IPS-11a (cell line): ENCODE results near the gene OSBPL5.
"Not testable (repeated sequence)": the region's sequence is repeated elsewhere in the genome, so short reads cannot be mapped to it uniquely, and the experiment has no call there.

Source experiments
- H3K4me3 ChIP-seq: one replicate; pipeline ENCODE4 v1.5.1; 2013; ENCODE audit warnings: low read depth, low read length, control low read depth

The OSBPL5 gene

GRCh38 chr11:3182462-3182852 is 17.3 kb upstream of the OSBPL5 start:
- H3K4me3 ChIP-seq, result no peak overlapping the region

GRCh38 chr11:3181725-3182461 is 16.8 kb upstream of the OSBPL5 start:
- H3K4me3 ChIP-seq, result no peak overlapping the region

- no peak overlapping the region for H3K4me3 ChIP-seq
Observed at GRCh38 chr11:3180869-3181268, 15.8 kb upstream of the OSBPL5 start.

- H3K4me3 ChIP-seq, result no peak overlapping the region
Observed at GRCh38 chr11:3178349-3178748, 13.2 kb upstream of the OSBPL5 start.

GRCh38 chr11:3177931-3178330 is 12.8 kb upstream of the OSBPL5 start:
- no peak overlapping the region for H3K4me3 ChIP-seq

GRCh38 chr11:3176487-3176886 is 11.4 kb upstream of the OSBPL5 start:
- no peak overlapping the region for H3K4me3 ChIP-seq

GRCh38 chr11:3175194-3175593 is 10.1 kb upstream of the OSBPL5 start:
- H3K4me3 ChIP-seq, result no peak overlapping the region

GRCh38 chr11:3174387-3174786 is 9.3 kb upstream of the OSBPL5 start:
- no peak overlapping the region for H3K4me3 ChIP-seq

- H3K4me3 ChIP-seq, result no peak overlapping the region
Observed at GRCh38 chr11:3173795-3174194, 8.7 kb upstream of the OSBPL5 start.

GRCh38 chr11:3171931-3172560 is 6.9 kb upstream of the OSBPL5 start:
- H3K4me3 ChIP-seq, result no peak overlapping the region

- no peak overlapping the region for H3K4me3 ChIP-seq
Observed at GRCh38 chr11:3170756-3171650, 5.9 kb upstream of the OSBPL5 start.

- H3K4me3 ChIP-seq, result no peak overlapping the region
Observed at GRCh38 chr11:3170044-3170755, 5.1 kb upstream of the OSBPL5 start.

GRCh38 chr11:3169255-3170043 is 4.3 kb upstream of the OSBPL5 start:
- no peak overlapping the region for H3K4me3 ChIP-seq

GRCh38 chr11:3168742-3169254 is 3.7 kb upstream of the OSBPL5 start:
- H3K4me3 ChIP-seq, result not testable (repeated sequence)

GRCh38 chr11:3167143-3168119 is 2.3 kb upstream of the OSBPL5 start:
- no peak overlapping the region for H3K4me3 ChIP-seq

- no peak overlapping the region for H3K4me3 ChIP-seq
Observed at GRCh38 chr11:3166268-3167142, 1.4 kb upstream of the OSBPL5 start.

- no peak overlapping the region for H3K4me3 ChIP-seq
Observed at GRCh38 chr11:3165916-3166267, 782 bp upstream of the OSBPL5 start.

GRCh38 chr11:3164552-3165151 is 458 bp downstream of the OSBPL5 start:
- peak overlapping the region; percentile 41 for H3K4me3 ChIP-seq
